Ishikawa (cell line): ENCODE results near the gene NOS1.

Source experiments
- CEBPB ChIP-seq: IDR thresholded peaks from 2 replicates; pipeline ENCODE4 v1.6.1; 2012
- CREB1 ChIP-seq: IDR thresholded peaks from 2 replicates; pipeline ENCODE4 v1.6.1; 2012; ENCODE audit warnings: low read depth
- EGR1 ChIP-seq: IDR thresholded peaks from 2 replicates; pipeline ENCODE4 v1.6.1; 2012
- EP300 ChIP-seq: IDR thresholded peaks from 2 replicates; pipeline ENCODE4 v1.6.1; 2012; ENCODE audit warnings: borderline replicate concordance
- NFIC ChIP-seq: IDR thresholded peaks from 2 replicates; pipeline ENCODE4 v1.6.1; 2012
- RAD21 ChIP-seq: IDR thresholded peaks from 2 replicates; pipeline ENCODE4 v1.6.1; 2012; ENCODE audit warnings: low read depth
- TCF12 ChIP-seq: IDR thresholded peaks from 2 replicates; pipeline ENCODE4 v1.6.1; 2012; ENCODE audit warnings: low read depth
- YY1 ChIP-seq: IDR thresholded peaks from 2 replicates; pipeline ENCODE4 v1.6.1; 2012; ENCODE audit warnings: low read depth
- ZBTB7A ChIP-seq: IDR thresholded peaks from 2 replicates; pipeline ENCODE4 v1.6.1; 2012; ENCODE audit warnings: low read depth
- TF ChIP-seq, protein P1 (sequence below): IDR thresholded peaks from 2 replicates; pipeline ENCODE4 v1.6.1; 2012; ENCODE audit warnings: low read depth, mild to moderate bottlenecking
- TF ChIP-seq, protein P2 (sequence below): IDR thresholded peaks from 2 replicates; pipeline ENCODE4 v1.6.1; 2012
- TF ChIP-seq, protein P3 (sequence below): IDR thresholded peaks from 2 replicates; pipeline ENCODE4 v1.6.1; 2012

DNA sequence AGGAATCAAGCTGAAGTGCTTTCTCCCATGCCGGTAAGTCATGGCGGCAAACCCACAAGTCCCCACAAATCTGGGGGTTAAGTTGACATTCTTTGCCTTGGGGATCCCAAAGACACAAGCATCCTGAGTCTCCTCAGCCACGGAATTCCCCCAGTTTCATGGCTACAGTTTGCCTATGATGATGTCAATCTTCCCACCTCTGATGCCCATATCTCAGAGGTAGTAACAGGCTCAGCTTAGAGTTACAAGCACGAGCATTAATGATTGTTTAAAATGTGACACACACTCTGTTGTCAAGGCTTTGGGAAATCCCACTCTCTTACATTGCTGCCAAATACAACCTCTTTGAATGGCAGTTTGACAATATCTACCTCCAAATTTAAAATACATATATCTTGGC is 22.3 kb downstream of the NOS1 start:
- TF ChIP-seq RAD21 (no peak), EP300 (no peak), EGR1 (no peak), YY1 (no peak), NFIC (no peak), TCF12 (no peak), CEBPB (no peak), ZBTB7A (no peak), CREB1 (no peak)
- TF ChIP-seq, protein P1, sequence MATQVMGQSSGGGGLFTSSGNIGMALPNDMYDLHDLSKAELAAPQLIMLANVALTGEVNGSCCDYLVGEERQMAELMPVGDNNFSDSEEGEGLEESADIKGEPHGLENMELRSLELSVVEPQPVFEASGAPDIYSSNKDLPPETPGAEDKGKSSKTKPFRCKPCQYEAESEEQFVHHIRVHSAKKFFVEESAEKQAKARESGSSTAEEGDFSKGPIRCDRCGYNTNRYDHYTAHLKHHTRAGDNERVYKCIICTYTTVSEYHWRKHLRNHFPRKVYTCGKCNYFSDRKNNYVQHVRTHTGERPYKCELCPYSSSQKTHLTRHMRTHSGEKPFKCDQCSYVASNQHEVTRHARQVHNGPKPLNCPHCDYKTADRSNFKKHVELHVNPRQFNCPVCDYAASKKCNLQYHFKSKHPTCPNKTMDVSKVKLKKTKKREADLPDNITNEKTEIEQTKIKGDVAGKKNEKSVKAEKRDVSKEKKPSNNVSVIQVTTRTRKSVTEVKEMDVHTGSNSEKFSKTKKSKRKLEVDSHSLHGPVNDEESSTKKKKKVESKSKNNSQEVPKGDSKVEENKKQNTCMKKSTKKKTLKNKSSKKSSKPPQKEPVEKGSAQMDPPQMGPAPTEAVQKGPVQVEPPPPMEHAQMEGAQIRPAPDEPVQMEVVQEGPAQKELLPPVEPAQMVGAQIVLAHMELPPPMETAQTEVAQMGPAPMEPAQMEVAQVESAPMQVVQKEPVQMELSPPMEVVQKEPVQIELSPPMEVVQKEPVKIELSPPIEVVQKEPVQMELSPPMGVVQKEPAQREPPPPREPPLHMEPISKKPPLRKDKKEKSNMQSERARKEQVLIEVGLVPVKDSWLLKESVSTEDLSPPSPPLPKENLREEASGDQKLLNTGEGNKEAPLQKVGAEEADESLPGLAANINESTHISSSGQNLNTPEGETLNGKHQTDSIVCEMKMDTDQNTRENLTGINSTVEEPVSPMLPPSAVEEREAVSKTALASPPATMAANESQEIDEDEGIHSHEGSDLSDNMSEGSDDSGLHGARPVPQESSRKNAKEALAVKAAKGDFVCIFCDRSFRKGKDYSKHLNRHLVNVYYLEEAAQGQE, result no peak
- TF ChIP-seq, protein P2, sequence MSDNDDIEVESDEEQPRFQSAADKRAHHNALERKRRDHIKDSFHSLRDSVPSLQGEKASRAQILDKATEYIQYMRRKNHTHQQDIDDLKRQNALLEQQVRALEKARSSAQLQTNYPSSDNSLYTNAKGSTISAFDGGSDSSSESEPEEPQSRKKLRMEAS, result no peak
- TF ChIP-seq, protein P3, sequence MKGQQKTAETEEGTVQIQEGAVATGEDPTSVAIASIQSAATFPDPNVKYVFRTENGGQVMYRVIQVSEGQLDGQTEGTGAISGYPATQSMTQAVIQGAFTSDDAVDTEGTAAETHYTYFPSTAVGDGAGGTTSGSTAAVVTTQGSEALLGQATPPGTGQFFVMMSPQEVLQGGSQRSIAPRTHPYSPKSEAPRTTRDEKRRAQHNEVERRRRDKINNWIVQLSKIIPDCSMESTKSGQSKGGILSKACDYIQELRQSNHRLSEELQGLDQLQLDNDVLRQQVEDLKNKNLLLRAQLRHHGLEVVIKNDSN, result no peak
